ENCODE results near the gene PRSS48. TPM values are rescaled to one million over a fixed set of nuclear protein-coding genes. Genes with fewer than 3 reads are reported as not detected.

Gene PRSS48
- total RNA-seq, 2 donors from 2014 or later: not detected

- Mint-ChIP-seq H3K4me1 (no peaks in the 10 kb centered on the region), H3K36me3 (ENCODE audit: low read depth) (peaks cover 24% of the 10 kb centered on the region), H3K27me3 (ENCODE audit: insufficient read depth) (no peaks in the 10 kb centered on the region), H3K9me3 (peaks cover 9% of the 10 kb centered on the region), H3K4me3 (no peak overlapping the region), H3K27ac (no peak overlapping the region)
- H3K36me3 ChIP-seq (ENCODE audit: control insufficient read depth, insufficient read depth, low read length): no peaks in the 10 kb centered on the region
- TF ChIP-seq CTCF (conservative IDR thresholded peaks at IDR 0.05): no peak
- no peak for DNase-seq
- H3K4me1 ChIP-seq (ENCODE audit: control insufficient read depth, insufficient read depth, low read length): no peaks in the 10 kb centered on the region
- no peaks in the 10 kb centered on the region for H3K27me3 ChIP-seq (ENCODE audit: control insufficient read depth, insufficient read depth, low read length, poor library complexity, severe bottlenecking)
- peaks cover 16% of the 10 kb centered on the region for H3K9me3 ChIP-seq (ENCODE audit: control insufficient read depth, low read length)
- H3K9ac ChIP-seq (ENCODE audit: extremely low read depth, low read length, poor library complexity, severe bottlenecking): no peak overlapping the region
- WGBS, 2 experiments (ENCODE audit: insufficient coverage in 1 of 2, insufficient read length in 1 of 2): 95 to 100% methylated on average over 1 to 2 of the region's 2 CpGs
- no peak overlapping the region for H3K27ac ChIP-seq (ENCODE audit: low read depth, low read length)
- H3K4me3 ChIP-seq (ENCODE audit: low read length): no peak overlapping the region
Observed at GRCh38 chr4:151260526-151260925, 16.4 kb upstream of the PRSS48 start.

GRCh38 chr4:151263455-151263854, 13.5 kb upstream of the PRSS48 start:
- Mint-ChIP-seq H3K4me3 (no peak overlapping the region), H3K4me1 (no peaks in the 10 kb centered on the region), H3K27ac (no peak overlapping the region), H3K36me3 (ENCODE audit: low read depth) (peaks cover 11% of the 10 kb centered on the region), H3K27me3 (ENCODE audit: insufficient read depth) (no peaks in the 10 kb centered on the region), H3K9me3 (no peaks in the 10 kb centered on the region)
- TF ChIP-seq CTCF (conservative IDR thresholded peaks at IDR 0.05): no peak
- Histone ChIP-seq H3K9me3 (ENCODE audit: control insufficient read depth, low read length) (peaks cover 7% of the 10 kb centered on the region), H3K36me3 (ENCODE audit: control insufficient read depth, insufficient read depth, low read length) (no peaks in the 10 kb centered on the region), H3K9ac (ENCODE audit: extremely low read depth, low read length, poor library complexity, severe bottlenecking) (no peak overlapping the region), H3K27ac (ENCODE audit: low read depth, low read length) (no peak overlapping the region), H3K4me3 (ENCODE audit: low read length) (no peak overlapping the region), H3K27me3 (ENCODE audit: control insufficient read depth, insufficient read depth, low read length, poor library complexity, severe bottlenecking) (no peaks in the 10 kb centered on the region), H3K4me1 (ENCODE audit: control insufficient read depth, insufficient read depth, low read length) (no peaks in the 10 kb centered on the region)
- 89 to 100% methylated on average over 1 to 2 of the region's 2 CpGs for WGBS, 2 experiments (ENCODE audit: insufficient coverage in 1 of 2, insufficient read length in 1 of 2)
- DNase-seq: no peak

GRCh38 chr4:151266497-151266896, 10.5 kb upstream of the PRSS48 start:
- H3K27ac ChIP-seq (ENCODE audit: low read depth, low read length): no peak overlapping the region
- H3K27ac Mint-ChIP-seq: no peak overlapping the region
- no peak for DNase-seq
- TF ChIP-seq CTCF (conservative IDR thresholded peaks at IDR 0.05): no peak
- H3K9ac ChIP-seq (ENCODE audit: extremely low read depth, low read length, poor library complexity, severe bottlenecking): no peak overlapping the region
- no peaks in the 10 kb centered on the region for H3K4me1 ChIP-seq (ENCODE audit: control insufficient read depth, insufficient read depth, low read length)
- no peak overlapping the region for H3K4me3 ChIP-seq (ENCODE audit: low read length)
- 76% methylated on average over 1 of the region's 1 CpG; no CpG with 5 or more reads in 1 of the 2 experiments for WGBS, 2 experiments (ENCODE audit: insufficient coverage in 1 of 2, insufficient read length in 1 of 2)
- H3K27me3 Mint-ChIP-seq (ENCODE audit: insufficient read depth): no peaks in the 10 kb centered on the region
- no peaks in the 10 kb centered on the region for H3K27me3 ChIP-seq (ENCODE audit: control insufficient read depth, insufficient read depth, low read length, poor library complexity, severe bottlenecking)
- no peaks in the 10 kb centered on the region for H3K36me3 ChIP-seq (ENCODE audit: control insufficient read depth, insufficient read depth, low read length)
- H3K36me3 Mint-ChIP-seq (ENCODE audit: low read depth): peaks cover 14% of the 10 kb centered on the region
- H3K9me3 Mint-ChIP-seq: peaks cover 2% of the 10 kb centered on the region
- no peak overlapping the region for H3K4me3 Mint-ChIP-seq
- peaks cover 7% of the 10 kb centered on the region for H3K9me3 ChIP-seq (ENCODE audit: control insufficient read depth, low read length)
- H3K4me1 Mint-ChIP-seq: no peaks in the 10 kb centered on the region

Measured in endodermal cell (in vitro differentiated cells).